KG1 (cell line): ENCODE results near the gene IQSEC1.

Experiments used
- DNase-seq: peaks from one replicate; lab custom pipeline; 2025; lab: John Stamatoyannopoulos, UW

Gene IQSEC1

GRCh38 chr3:13073326-13074005, at the start of gene IQSEC1:
Gene IQSEC1, minus strand, starts transcription at chr3:13073429. Its CDS starts 415 bp downstream, at chr3:13073014.
- no peak for DNase-seq

GRCh38 chr3:13122081-13123012, 49.1 kb upstream of the IQSEC1 start:
- no peak for DNase-seq

DNA sequence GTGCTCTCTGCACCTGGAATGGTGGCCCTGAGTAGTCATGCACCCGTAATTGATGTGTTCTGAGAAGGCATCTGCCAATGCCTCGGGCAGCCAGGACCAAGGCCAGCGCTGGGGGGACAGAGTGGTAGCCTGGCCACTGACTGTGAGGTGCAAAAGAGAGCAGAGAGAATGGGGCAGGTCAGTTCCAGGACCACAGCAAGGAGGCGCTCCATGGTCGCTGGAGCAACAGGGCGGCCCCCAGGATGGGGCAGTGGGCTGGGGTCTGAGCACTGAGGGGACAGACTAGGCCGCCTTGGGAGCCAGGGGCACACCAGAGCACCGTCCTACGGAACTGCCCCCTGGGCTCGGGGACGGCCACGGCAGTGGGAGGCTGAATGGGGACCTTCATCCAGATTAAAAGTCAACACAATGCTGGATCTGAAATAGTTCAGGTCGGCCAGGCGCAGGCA, 48.3 kb upstream of the IQSEC1 start:
- DNase-seq, result no peak

DNA sequence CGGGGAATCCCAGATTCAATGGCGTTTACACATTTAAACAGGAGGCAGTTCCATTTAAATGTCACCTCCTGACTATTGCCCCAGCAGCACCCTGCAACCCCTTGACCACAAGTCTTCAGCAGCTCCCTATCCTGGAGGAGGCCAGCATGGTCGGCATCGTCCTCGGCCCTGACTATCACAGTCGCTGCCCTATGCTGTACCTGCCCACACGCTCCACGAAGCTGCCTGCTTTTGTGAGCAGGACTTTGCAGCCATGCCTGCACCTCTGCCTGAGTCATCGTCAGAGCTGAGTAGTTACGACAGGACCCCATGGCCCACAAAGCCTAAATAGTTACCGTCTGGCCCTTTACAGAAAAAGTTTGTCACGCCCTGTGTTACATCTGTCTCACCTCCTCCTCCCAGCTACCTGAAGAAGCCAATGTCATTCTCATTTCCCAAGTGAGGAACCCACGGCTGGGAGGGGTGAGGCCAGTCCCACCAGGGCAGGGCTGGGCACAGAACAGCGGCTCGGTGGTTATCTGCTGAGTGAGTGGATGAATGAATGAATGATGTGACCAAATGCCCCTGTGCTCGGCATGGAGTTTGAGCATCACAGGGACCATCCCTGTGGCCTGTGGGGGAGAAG, 47.8 kb upstream of the IQSEC1 start:
- DNase-seq, result no peak

DNA sequence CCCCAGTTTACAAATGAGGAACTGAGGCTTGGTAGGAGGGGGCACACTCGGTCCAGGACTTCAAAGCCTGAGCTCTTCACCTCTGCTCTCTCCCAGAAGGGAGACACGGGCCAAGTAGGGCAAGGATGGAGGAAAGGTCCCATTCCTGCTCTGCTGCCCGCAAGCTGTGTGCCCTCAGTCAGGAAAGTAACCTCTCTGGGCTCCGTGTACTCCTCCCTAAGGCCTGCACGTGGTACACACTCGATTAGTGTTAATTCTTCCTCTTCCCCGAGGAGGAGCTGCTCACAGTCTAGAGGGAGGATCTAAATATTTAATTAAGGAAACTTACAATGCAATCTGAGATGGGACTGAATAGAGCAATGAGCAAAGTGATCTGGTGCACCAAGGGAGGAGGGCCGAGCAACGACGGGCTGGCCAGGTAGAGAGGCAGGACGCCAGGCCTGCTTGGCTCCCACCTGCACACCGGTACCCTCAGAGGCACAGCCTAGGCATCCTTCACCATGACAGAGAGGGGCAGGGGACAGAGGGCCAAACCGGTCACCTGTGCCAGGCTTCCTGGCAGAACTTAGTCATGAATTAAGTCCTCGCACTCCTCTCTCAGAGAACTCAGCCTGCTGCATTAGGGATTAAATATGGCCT, 47.2 kb upstream of the IQSEC1 start:
- DNase-seq, result no peak

GRCh38 chr3:13119471-13120220, 46.4 kb upstream of the IQSEC1 start:
- no peak for DNase-seq

DNA sequence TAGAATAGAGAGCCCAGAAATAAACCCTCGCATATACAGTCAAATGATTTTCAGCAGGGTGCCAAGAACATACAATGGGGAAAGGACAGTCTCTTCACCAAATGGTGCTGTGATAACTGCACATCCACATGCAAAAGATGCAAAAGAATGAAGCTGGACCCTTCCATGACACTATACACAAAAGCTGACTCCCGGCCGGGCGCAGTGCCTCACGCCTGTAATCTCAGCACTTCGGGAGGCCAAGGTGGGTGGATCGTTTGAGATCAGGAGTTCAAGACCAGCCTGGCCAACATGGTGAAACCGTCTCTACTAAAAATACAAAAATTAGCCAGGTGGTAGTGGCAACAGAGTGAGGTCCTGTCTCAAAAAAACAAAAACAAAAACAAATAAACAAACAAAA, 43.2 kb upstream of the IQSEC1 start:
- no peak for DNase-seq

DNA sequence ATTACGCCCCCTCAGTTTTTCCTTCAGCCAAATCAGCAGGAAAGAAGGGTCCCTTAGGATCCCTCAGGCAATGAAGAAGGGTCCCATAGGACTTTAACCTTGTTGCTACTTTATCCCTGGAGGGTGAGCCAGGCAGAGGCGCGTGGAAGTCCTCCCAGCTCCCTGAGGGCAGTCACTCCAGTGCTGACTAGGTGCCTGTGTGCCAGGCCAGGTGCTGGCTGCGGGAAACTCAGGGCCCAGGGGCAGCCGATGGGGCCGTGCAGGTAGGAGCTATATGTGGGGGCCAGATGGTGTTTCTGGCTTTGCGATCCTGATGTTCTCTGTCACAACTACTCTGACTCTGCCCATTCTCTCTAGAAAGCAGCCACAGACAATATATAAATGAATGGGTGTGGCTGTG, 42.8 kb upstream of the IQSEC1 start:
- no peak for DNase-seq

DNA sequence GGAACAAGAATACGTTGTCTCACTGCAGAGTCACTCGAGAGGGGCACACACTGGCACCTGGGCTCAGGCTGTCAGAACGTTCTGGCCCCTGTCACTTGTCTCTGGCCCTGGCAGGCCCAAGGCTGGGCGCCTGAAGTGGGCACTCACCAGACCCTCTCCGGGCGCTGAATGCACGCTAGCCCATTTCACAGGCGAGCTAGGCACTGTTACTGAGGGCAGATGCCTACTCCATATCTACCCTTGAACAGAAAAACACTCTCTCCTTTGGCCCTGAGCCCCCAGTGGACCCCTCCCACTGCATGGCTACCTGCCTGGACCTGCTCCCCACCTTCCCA, 42.3 kb upstream of the IQSEC1 start:
- no peak for DNase-seq

DNA sequence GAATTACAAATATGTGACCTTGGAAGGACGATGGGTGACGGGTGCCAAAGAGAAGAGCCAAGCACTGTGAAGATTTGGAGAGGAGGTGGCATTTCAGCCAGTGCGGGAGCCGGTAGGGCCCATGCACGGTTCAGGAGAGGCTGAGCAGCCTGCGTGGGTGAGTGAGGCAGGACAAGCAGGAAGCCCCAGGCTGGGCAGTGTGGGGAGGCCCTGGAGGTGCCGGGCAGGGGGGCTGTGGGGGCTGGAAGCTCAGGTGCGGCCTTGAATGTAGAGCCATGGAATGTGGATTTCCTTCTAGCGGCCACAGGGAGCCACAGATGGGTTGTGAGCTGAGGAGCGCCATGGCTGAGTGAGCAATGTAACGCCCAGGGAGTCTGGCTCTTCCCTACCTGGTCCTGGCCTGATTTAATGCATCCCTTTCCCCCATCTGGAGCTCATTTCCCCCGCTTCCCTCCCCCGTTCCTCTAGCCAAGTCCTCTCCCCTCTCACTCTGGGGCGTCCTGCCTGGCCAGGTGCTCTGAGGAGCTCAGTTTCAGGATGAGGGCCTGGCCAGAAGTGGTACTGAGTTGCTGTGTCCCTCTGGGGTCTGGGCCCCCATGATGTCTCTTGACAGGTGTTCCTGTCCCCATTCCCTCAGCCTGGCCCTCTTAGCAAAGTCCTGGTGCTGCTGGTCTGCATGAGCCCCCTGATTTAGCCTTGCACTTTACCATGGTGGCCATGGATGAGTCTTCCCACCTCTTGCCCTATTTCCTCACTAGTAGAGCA, 41.8 kb upstream of the IQSEC1 start:
- DNase-seq, result no peak

DNA sequence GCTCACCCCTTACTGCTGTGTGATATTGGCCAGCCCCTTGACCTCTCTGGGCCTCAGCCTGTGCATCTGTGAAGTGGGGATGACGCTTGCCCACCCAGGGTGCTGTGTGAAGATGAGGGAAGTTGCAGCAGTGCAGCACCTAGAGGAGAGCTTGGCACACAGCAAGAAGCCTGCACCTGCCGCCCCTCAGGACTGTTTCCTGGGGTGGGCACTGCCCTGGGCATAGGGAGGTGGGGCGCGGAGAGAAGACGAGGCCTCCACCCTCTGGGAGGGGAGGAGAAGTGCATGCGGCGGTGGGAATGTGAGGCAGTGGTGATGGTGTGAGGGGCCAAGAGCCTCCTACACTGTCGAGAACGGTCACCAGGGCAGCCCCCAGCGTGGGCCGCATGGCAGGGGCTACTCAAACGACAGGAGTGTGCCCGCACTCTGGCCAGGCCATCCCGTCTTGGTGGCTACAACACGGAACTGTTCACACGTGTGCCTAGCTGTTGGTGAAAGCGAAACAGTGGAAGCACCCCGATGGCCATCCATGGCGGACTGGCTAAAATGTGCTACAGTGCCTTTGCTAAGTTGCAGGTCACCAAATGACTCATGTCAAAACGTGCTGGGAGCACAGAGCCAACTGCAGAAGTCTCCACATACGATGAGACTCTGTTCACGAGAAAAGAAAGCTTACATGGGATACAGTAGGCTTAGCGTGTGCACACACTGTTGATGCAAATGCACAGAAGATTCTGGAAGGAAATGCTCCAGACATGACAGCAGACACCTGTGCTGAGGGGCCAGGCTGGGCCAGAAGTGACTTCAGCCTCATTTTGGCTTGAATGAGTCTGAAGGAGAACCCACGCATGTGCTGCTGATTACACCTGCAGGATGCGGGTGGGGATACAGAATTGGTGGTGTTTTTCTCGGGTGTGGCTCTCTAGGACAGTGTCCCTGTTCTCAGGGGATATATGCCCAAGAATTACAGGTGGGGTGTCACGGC, 40.4 kb upstream of the IQSEC1 start:
- DNase-seq, result no peak

DNA sequence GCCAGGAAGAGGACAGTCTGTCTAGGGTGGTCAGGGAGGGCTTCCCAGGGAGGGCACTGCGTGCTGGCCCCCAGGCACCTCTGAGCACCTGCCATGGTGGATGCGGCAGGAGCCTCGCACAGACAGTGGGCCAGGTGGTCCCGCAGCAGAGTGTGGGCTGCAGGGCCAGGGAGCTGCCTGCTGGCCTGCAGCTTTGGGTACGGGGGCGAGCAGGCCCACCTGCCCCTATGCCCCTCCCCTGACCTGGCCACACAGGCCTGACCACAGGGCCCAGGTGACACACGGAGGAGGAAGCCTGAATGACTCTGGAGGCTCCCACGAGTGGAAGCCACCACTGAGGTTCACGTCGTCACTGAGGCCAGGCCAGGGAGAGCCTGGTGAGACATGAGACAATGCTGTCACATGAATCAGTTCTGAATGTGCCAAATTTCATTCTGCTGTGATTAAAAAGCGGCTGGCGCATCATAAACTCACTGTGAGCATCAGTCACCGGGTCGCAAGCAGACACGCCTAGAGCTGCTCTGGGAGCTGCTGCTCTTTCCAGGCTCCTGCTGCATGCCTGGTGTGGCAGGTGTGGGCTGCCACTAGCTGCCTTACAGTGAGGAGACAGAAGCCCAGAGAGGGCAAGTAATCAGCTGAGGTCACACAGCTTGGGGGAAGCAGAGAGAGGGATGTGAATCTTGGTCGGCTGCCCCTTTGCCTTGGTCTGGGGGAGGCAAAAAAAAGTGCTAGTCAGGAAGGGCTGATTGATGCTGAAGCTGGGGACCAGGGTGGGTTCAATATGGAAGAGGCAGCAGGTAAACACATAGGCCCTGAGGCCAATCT, 39.5 kb upstream of the IQSEC1 start:
- no peak for DNase-seq

DNA sequence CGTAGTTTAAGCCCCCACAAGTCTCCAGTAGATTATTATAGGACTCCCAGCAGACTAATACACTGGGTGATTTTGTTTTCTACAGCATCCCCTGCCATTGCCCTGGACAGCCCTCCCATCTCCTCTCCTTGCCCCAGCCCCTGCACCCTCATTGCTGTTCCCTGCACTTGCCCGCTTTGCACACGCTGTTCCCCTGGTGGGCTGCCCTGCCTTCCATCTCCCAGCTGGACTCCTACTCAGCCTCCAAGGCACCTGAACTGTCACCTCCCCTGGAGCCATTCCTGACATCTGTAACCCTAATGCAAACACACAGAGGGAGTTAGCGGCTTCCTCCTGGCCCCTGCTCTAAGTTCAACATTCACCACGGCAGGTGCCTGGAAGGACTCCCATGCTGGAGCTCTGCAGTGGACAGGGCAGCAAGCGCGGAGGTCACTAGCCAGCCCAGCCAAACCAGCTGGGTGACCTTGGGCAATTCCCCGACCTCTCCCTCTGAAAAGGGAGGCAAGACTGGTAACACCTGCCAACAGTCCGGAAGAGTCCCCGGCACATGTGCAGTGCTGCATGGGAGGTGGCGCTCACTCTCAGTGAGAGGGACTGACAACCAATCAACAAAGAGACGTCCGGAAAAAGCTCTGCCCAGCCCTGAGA, 38.8 kb upstream of the IQSEC1 start:
- DNase-seq, result no peak

- no peak for DNase-seq
These were observed 38.1 kb upstream of the IQSEC1 start for GRCh38 chr3:13111173-13111872.

- no peak for DNase-seq
These were observed 37.5 kb upstream of the IQSEC1 start for GRCh38 chr3:13110678-13111116.

DNA sequence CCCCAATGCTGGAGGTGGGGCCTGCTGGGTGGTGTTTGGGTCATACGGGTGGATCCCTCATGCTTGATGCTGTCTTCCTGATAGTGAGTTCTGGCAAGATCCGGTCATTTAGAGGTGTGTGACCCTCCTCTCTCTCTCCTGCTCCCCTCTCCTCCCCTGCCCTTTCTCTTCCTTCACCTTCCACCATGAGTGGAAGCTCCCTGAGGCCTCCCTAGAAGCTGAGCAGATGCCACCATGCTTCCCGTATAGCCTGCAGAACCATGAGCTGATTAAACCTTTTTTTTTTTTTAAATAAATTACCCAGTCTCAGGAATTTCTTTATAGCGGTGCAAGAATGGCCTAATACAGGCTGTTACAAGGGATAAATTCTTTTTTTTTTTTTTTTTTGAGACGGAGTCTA, 36.3 kb upstream of the IQSEC1 start:
- no peak for DNase-seq

DNA sequence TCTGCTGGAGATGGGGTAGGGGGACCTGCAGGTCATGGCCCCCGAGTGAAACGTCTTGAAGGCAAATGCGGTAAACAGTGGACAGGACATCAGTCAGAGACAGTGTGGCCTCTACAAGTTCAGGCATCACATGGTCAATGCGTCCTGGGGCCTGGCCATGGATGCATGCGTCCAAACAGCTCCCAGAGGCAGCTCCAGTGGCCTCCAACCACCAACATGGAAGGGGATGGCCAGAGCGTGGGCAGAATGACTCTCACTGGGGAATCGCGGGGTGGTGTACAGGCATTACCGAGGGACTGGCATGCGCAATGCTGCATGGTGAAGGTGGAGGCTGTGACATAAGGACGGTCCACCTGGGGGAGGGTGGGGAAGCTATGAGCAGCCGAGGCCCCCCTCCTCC, 35.6 kb upstream of the IQSEC1 start:
- DNase-seq, result no peak

DNA sequence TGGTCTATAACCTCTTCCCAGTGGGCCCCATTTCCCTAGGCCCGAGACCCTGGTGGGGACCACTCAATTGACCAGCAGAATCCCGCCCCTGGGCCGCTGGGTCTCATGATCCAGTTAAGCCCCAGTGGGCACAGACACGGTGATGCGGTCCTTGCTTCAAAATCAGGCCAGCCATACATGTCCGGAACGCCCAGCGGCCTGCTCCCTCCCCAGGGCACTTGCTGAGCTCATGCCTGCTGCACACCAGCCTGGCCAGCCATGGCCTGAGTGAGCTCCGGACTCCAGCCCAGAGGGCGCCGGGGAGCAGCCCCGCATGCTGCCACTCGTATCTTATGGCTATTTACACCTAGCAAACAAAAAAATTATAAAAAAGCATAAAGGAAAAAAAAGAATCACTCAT, 34.4 kb upstream of the IQSEC1 start:
- no peak for DNase-seq
